H1 (cell line): ENCODE results near the gene RGL1. TPM values are rescaled to one million over a fixed set of nuclear protein-coding genes. Genes with fewer than 3 reads are reported as not detected.

Source experiments
- CTCF ChIA-PET: fragments of 300-600 bp; sonication (Branson Sonifier 250); formaldehyde crosslinking; loops from one replicate; lab custom pipeline; 2021; ENCODE audit not compliant: partially characterized antibody; lab: Charles Lee
- POLR2A ChIA-PET: fragments of 300-600 bp; sonication (Branson Sonifier 250); formaldehyde crosslinking; loops from one replicate; lab custom pipeline; 2021; ENCODE audit warnings: inconsistent platforms; ENCODE audit not compliant: partially characterized antibody; lab: Charles Lee
- DNase-seq, 2 experiments: peaks; one replicate each; pipeline versions ENCODE4 v3.0.0 to v3.0.0-alpha.2; 2010 to 2022; ENCODE audit warnings: low spot score in 2 of 2, low read depth in 1 of 2, mixed read lengths in 1 of 2
- FAIRE-seq: peaks from 2 replicates; lab custom pipeline; 2011; peaks lifted over from hg19 to GRCh38; lab: Jason Lieb, UNC
- H2AFZ ChIP-seq: 2 replicates; pipeline ENCODE4 v1.8.1; 2012; ENCODE audit warnings: low read length, inconsistent platforms
- H2AK5ac ChIP-seq: 2 replicates; pipeline ENCODE4 v1.6.1; 2013; ENCODE audit warnings: low read depth, low read length
- H2BK120ac ChIP-seq: replicated peaks from 2 replicates; pipeline ENCODE3; 2013; ENCODE audit warnings: low read depth, low read length, inconsistent platforms
- H2BK12ac ChIP-seq: 2 replicates; pipeline ENCODE4 v1.6.1; 2013; ENCODE audit warnings: low read depth, low read length
- H2BK15ac ChIP-seq: 2 replicates; pipeline ENCODE4 v1.6.1; 2013; ENCODE audit warnings: low read length
- H2BK20ac ChIP-seq: 2 replicates; pipeline ENCODE4 v1.6.1; 2013; ENCODE audit warnings: low read length
- H2BK5ac ChIP-seq: 2 replicates; pipeline ENCODE4 v1.6.1; 2013; ENCODE audit warnings: low read depth, low read length
- H3K14ac ChIP-seq: 2 replicates; pipeline ENCODE4 v1.6.1; 2013; ENCODE audit warnings: inconsistent platforms; ENCODE audit not compliant: insufficient read length
- H3K18ac ChIP-seq: 2 replicates; pipeline ENCODE4 v1.6.1; 2013; ENCODE audit warnings: low read length; ENCODE audit errors: extremely low read depth
- H3K23ac ChIP-seq: 2 replicates; pipeline ENCODE4 v1.6.1; 2013; ENCODE audit warnings: inconsistent platforms; ENCODE audit not compliant: insufficient read length
- H3K23me2 ChIP-seq: 2 replicates; pipeline ENCODE4 v1.6.1; 2013; ENCODE audit warnings: low read depth, low read length
- H3K27ac ChIP-seq: 2 replicates; pipeline ENCODE4 v1.6.1; 2011; ENCODE audit warnings: low read depth, low read length, inconsistent platforms
- H3K27me3 ChIP-seq, 4 experiments: replicated peaks in 1 of 4; 1 replicate in 1 of 4; 2 replicates in 3 of 4; pipeline versions ENCODE4 v1.6.1 to v1.8.1; 2011 to 2013; ENCODE audit warnings: low read length in 3 of 4, mild to moderate bottlenecking in 3 of 4, inconsistent platforms in 2 of 4, mixed read lengths in 2 of 4, moderate library complexity in 1 of 4; ENCODE audit not compliant: control insufficient read depth in 3 of 4, insufficient read depth in 3 of 4; ENCODE audit errors: extremely low read depth in 1 of 4
- H3K36me3 ChIP-seq, 4 experiments: 2 replicates each; pipeline versions ENCODE4 v1.6.1 to v1.8.1; 2011 to 2013; ENCODE audit warnings: mild to moderate bottlenecking in 4 of 4, low read length in 3 of 4, moderate library complexity in 2 of 4, control low read depth in 1 of 4, inconsistent platforms in 1 of 4; ENCODE audit not compliant: insufficient read depth in 4 of 4, control insufficient read depth in 2 of 4
- H3K4ac ChIP-seq: replicated peaks from 2 replicates; pipeline ENCODE3; 2013; ENCODE audit warnings: low read length, low read depth, mixed read lengths, inconsistent platforms; ENCODE audit not compliant: insufficient read length
- H3K4me1 ChIP-seq, 4 experiments: replicated peaks in 1 of 4; 1 replicate in 1 of 4; 2 replicates in 3 of 4; pipeline versions ENCODE4 v1.6.1 to v1.8.1; 2011 to 2013; ENCODE audit warnings: low read length in 3 of 4, inconsistent platforms in 2 of 4, mixed read lengths in 1 of 4; ENCODE audit not compliant: insufficient read depth in 4 of 4, control insufficient read depth in 3 of 4
- H3K4me2 ChIP-seq, 2 experiments: 2 replicates each; pipeline versions ENCODE4 v1.6.1 to v1.8.1; 2011 to 2013; ENCODE audit warnings: low read depth in 2 of 2, low read length in 2 of 2, control low read depth in 1 of 2, inconsistent platforms in 1 of 2, mild to moderate bottlenecking in 1 of 2; ENCODE audit not compliant: insufficient read depth in 1 of 2
- H3K4me3 ChIP-seq, 4 experiments: fragments of 200-600, 300-600 bp in 1 of 4; sonication (generic), shearing (Covaris generic), sonication (Bioruptor Twin) in 1 of 4; 2 replicates each; pipeline versions ENCODE4 v1.5.1 to v1.8.1; 2011 to 2016; ENCODE audit warnings: low read length in 4 of 4, low read depth in 3 of 4, control low read depth in 2 of 4, inconsistent platforms in 2 of 4, mild to moderate bottlenecking in 2 of 4, mixed read lengths in 1 of 4, moderate library complexity in 1 of 4; ENCODE audit not compliant: insufficient read depth in 2 of 4; ENCODE audit errors: extremely low read depth in 1 of 4
- H3K56ac ChIP-seq: replicated peaks from 2 replicates; pipeline ENCODE3; 2013; ENCODE audit warnings: low read depth, mild to moderate bottlenecking, mixed read lengths, low read length, inconsistent platforms; ENCODE audit not compliant: insufficient read length
- H3K79me1 ChIP-seq: 2 replicates; pipeline ENCODE4 v1.6.1; 2013; ENCODE audit warnings: low read depth, low read length, control low read depth
- H3K79me2 ChIP-seq, 2 experiments: 2 replicates each; pipeline versions ENCODE4 v1.6.1 to v1.8.1; 2012 to 2013; ENCODE audit warnings: low read length in 2 of 2, mild to moderate bottlenecking in 2 of 2, inconsistent platforms in 1 of 2; ENCODE audit not compliant: insufficient read depth in 2 of 2, control insufficient read depth in 1 of 2
- H3K9ac ChIP-seq, 4 experiments: replicated peaks in 1 of 4; 1 replicate in 1 of 4; 2 replicates in 3 of 4; pipeline versions ENCODE4 v1.6.1 to v1.8.1; 2011 to 2013; ENCODE audit warnings: low read depth in 3 of 4, low read length in 3 of 4, control low read depth in 2 of 4, mild to moderate bottlenecking in 2 of 4, moderate library complexity in 2 of 4, inconsistent platforms in 1 of 4; ENCODE audit errors: extremely low read depth in 1 of 4
- H3K9me3 ChIP-seq, 2 experiments: 2 replicates each; pipeline versions ENCODE4 v1.6.1 to v1.8.1; 2012 to 2013; ENCODE audit warnings: mild to moderate bottlenecking in 2 of 2, moderate library complexity in 2 of 2, control low read depth in 1 of 2, inconsistent platforms in 1 of 2, low read depth in 1 of 2, low read length in 1 of 2, mixed read lengths in 1 of 2; ENCODE audit not compliant: insufficient read depth in 2 of 2
- H4K20me1 ChIP-seq, 2 experiments: replicated peaks in 1 of 2; 2 replicates each; pipeline versions ENCODE3 to v1.8.1; 2011 to 2013; ENCODE audit warnings: inconsistent platforms in 2 of 2, low read length in 2 of 2, mild to moderate bottlenecking in 1 of 2; ENCODE audit not compliant: insufficient read depth in 2 of 2, control insufficient read depth in 1 of 2
- H4K5ac ChIP-seq: 2 replicates; pipeline ENCODE4 v1.6.1; 2013; ENCODE audit warnings: low read length, low read depth, mixed read lengths, inconsistent platforms; ENCODE audit not compliant: insufficient read length
- H4K8ac ChIP-seq: 2 replicates; pipeline ENCODE4 v1.8.0; 2013; ENCODE audit warnings: mild to moderate bottlenecking, moderate library complexity, low read length, inconsistent platforms; ENCODE audit not compliant: insufficient read depth; ENCODE audit errors: extremely low read depth
- H4K91ac ChIP-seq: replicated peaks from 2 replicates; pipeline ENCODE3; 2013; ENCODE audit warnings: low read length, mixed read lengths, inconsistent platforms; ENCODE audit not compliant: insufficient read length
- BCL11A ChIP-seq, 2 experiments: IDR thresholded peaks; one replicate each; pipeline ENCODE4 v1.6.1; 2011; ENCODE audit warnings: low read depth in 2 of 2, low read length in 2 of 2, mild to moderate bottlenecking in 2 of 2
- SUZ12 ChIP-seq: fragments of 200-600 bp; sonication (generic); IDR thresholded peaks from 2 replicates; pipeline ENCODE4 v1.6.1; 2012; ENCODE audit warnings: mild to moderate bottlenecking, inconsistent platforms, low read length, moderate library complexity, mixed read lengths
- TAF7 ChIP-seq: optimal IDR thresholded peaks from 2 replicates; pipeline ENCODE3; 2011; ENCODE audit warnings: low read depth, mild to moderate bottlenecking, inconsistent platforms, low read length, moderate library complexity, borderline replicate concordance
- USF2 ChIP-seq: IDR thresholded peaks from 2 replicates; pipeline ENCODE4 v1.6.1; 2011; ENCODE audit warnings: low read length, improper control_type of control experiment
- WGBS, 2 experiments: shearing (Covaris generic) in 1 of 2; methylation state at CpG; one replicate each; pipeline versions ENCODE4 v1.1.6 to v1.1.7; 2013 to 2015; ENCODE audit warnings: low lambda C conversion rate in 2 of 2, mixed read lengths in 2 of 2, inconsistent platforms in 1 of 2, low coverage in 1 of 2, missing lambda C conversion rate in 1 of 2; ENCODE audit not compliant: insufficient replicate concordance in 2 of 2, insufficient coverage in 1 of 2, insufficient read length in 1 of 2; ENCODE audit errors: extremely low coverage in 1 of 2, missing lambda C conversion rate in 1 of 2; 5-methylcytosine and 5-hydroxymethylcytosine counted together
- polyA plus RNA-seq, 7 experiments: library from polyadenylated mRNA; depleted of rRNA in 3 of 7; stranded (reverse) in 5 of 7; unstranded in 2 of 7; fragments of >200 nt in 5 of 7; fragments of 200-250 nt in 2 of 7; gene quantifications; 1 replicate in 5 of 7; 2 replicates in 1 of 7; 4 replicates in 1 of 7; pipeline versions ENCODE4 v1.2.1 to v1.2.3, GENCODE V29; 2011 to 2013; ENCODE audit warnings: missing spikeins in 2 of 7, mixed read lengths in 2 of 7
- total RNA-seq: library from RNA; stranded (reverse); fragmentation: NEBNext Ultra II Directional; extraction: Animal tissue kit (Norgen Biotek cat#: 25700); gene quantifications from 2 replicates; pipeline ENCODE4 v1.2.1, GENCODE V29; 2021

The RGL1 gene
- total and polyA plus RNA-seq, 2 of the 8 experiments (the other 6 are each of a cell fraction or from before 2014, with no cell fraction given) = 0.98 to 2.4 TPM

GRCh38 chr1:183884526-183884925 is 79.6 kb downstream of the RGL1 start:
- no peak overlapping the region for H2BK15ac ChIP-seq
- no peaks in the 10 kb centered on the region for H4K20me1 ChIP-seq
- H2AFZ ChIP-seq = no peak overlapping the region
- no peak overlapping the region for H3K23ac ChIP-seq
- H3K36me3 ChIP-seq = no peaks in the 10 kb centered on the region
- no peak overlapping the region for H2BK5ac ChIP-seq
- H3K79me2 ChIP-seq = no peaks in the 10 kb centered on the region
- H3K79me1 ChIP-seq = no peaks in the 10 kb centered on the region
- no peak overlapping the region for H2BK12ac ChIP-seq
- H2BK120ac ChIP-seq = no peak overlapping the region
- H3K9ac ChIP-seq = no peak overlapping the region
- H4K5ac ChIP-seq = no peak overlapping the region
- H3K4me3 ChIP-seq = no peak overlapping the region
- H2BK20ac ChIP-seq = no peak overlapping the region
- POLR2A ChIA-PET = no interaction called here
- H3K4me2 ChIP-seq = no peak overlapping the region
- H4K8ac ChIP-seq = no peak overlapping the region
- no peak overlapping the region for H3K14ac ChIP-seq
- no peaks in the 10 kb centered on the region for H3K9me3 ChIP-seq
- no peak for FAIRE-seq
- no peak overlapping the region for H4K91ac ChIP-seq
- no peaks in the 10 kb centered on the region for H3K23me2 ChIP-seq
- 96% methylated on average over 4 of the region's 4 CpGs; no CpG with 5 or more reads in 1 of the 2 experiments for WGBS, 2 experiments
- no peak overlapping the region for H3K18ac ChIP-seq
- CTCF ChIA-PET = interaction anchor here (0.8 to 3.8 kb wide), 10 partner anchors 9 to 230 kb away, joined by 3 to 13 read pairs (median 4); no protein-coding TSS in a partner anchor
- H3K56ac ChIP-seq = no peak overlapping the region
- TF ChIP-seq SUZ12 (no peak), TAF7 (no peak), BCL11A (IDR thresholded peaks at IDR 0.05; ENCODE audit: low read depth in 2 of 2, low read length in 2 of 2) (no peak), USF2 (no peak)
- TF ChIP-seq, all 59 proteins: peak for 0
- Histone ChIP-seq H3K27ac (no peak overlapping the region), H3K4ac (no peak overlapping the region), H3K4me1 (peaks cover 2 to 5% (median 2%) of the 10 kb centered on the region in 4 experiments; a peak in 5 of 7 replicates), H3K27me3 (no peaks in the 10 kb centered on the region), H2AK5ac (no peak overlapping the region)
- DNase-seq = no peak
